ENCODE results near the gene CC2D1B. TPM values are rescaled to one million over a fixed set of nuclear protein-coding genes. Genes with fewer than 3 reads are reported as not detected.
A peak's percentile ranks its signal among the peaks of the same experiment; 100 is the strongest.

The CC2D1B gene
- total and polyA plus RNA-seq, 9 of the 15 experiments (the other 6 are each of a cell fraction or from before 2014, with no cell fraction given) = 1.2 to 33.6 (median 25.5) TPM

DNA sequence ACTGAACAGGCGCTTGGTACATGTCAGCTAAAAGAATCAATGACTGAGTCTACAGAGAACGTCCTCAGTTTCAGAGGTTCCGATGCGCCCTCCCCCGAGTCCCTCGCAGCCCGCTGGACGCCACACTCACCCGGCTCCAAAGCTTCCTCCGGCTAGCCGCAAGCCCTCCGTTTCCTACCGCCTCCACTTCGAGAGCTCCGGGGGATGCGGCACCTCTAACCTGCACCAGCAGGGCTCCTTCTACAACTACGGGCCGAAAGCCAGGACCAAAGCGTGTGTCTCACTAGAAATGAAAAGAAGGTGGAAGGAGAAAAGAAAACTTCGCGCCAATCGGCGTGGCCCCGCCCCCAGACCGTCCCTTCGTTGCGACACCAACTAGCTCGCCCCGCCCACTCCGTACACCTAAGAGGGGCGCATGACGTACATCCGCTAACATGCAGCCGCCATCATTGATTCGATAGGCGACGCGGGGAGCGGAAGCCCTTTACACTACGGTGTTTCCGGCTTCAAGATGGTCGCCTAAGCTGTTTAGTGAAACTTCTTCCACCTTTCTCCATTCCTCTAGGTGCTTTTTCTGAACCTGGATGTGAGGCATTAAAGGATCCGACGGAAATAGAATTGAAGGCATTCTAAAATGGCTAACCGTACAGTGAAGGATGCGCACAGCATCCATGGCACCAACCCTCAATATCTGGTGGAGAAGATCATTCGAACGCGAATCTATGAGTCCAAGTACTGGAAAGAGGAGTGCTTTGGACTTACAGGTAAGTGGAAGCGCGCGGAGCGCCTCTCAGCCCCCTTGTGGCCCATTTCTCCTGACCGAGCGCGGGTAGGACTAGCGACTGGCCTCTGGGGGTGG is 38.3 kb upstream of the CC2D1B start, which contains the start of the genes ORC1 and PRPF38A (continued):
- TF ChIP-seq ZNF551 (CRISPR knock-in tag; IDR thresholded peaks at IDR 0.05) (no peak), BDP1 (IDR thresholded peaks at IDR 0.05; ENCODE audit: insufficient read depth, insufficient read length) (no peak), ZNF217 (CRISPR knock-in tag; IDR thresholded peaks at IDR 0.05) (no peak)
- TF ChIP-seq, protein P1, sequence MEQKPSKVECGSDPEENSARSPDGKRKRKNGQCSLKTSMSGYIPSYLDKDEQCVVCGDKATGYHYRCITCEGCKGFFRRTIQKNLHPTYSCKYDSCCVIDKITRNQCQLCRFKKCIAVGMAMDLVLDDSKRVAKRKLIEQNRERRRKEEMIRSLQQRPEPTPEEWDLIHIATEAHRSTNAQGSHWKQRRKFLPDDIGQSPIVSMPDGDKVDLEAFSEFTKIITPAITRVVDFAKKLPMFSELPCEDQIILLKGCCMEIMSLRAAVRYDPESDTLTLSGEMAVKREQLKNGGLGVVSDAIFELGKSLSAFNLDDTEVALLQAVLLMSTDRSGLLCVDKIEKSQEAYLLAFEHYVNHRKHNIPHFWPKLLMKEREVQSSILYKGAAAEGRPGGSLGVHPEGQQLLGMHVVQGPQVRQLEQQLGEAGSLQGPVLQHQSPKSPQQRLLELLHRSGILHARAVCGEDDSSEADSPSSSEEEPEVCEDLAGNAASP (IDR thresholded peaks at IDR 0.05) = no peak
- TF ChIP-seq, protein P2, sequence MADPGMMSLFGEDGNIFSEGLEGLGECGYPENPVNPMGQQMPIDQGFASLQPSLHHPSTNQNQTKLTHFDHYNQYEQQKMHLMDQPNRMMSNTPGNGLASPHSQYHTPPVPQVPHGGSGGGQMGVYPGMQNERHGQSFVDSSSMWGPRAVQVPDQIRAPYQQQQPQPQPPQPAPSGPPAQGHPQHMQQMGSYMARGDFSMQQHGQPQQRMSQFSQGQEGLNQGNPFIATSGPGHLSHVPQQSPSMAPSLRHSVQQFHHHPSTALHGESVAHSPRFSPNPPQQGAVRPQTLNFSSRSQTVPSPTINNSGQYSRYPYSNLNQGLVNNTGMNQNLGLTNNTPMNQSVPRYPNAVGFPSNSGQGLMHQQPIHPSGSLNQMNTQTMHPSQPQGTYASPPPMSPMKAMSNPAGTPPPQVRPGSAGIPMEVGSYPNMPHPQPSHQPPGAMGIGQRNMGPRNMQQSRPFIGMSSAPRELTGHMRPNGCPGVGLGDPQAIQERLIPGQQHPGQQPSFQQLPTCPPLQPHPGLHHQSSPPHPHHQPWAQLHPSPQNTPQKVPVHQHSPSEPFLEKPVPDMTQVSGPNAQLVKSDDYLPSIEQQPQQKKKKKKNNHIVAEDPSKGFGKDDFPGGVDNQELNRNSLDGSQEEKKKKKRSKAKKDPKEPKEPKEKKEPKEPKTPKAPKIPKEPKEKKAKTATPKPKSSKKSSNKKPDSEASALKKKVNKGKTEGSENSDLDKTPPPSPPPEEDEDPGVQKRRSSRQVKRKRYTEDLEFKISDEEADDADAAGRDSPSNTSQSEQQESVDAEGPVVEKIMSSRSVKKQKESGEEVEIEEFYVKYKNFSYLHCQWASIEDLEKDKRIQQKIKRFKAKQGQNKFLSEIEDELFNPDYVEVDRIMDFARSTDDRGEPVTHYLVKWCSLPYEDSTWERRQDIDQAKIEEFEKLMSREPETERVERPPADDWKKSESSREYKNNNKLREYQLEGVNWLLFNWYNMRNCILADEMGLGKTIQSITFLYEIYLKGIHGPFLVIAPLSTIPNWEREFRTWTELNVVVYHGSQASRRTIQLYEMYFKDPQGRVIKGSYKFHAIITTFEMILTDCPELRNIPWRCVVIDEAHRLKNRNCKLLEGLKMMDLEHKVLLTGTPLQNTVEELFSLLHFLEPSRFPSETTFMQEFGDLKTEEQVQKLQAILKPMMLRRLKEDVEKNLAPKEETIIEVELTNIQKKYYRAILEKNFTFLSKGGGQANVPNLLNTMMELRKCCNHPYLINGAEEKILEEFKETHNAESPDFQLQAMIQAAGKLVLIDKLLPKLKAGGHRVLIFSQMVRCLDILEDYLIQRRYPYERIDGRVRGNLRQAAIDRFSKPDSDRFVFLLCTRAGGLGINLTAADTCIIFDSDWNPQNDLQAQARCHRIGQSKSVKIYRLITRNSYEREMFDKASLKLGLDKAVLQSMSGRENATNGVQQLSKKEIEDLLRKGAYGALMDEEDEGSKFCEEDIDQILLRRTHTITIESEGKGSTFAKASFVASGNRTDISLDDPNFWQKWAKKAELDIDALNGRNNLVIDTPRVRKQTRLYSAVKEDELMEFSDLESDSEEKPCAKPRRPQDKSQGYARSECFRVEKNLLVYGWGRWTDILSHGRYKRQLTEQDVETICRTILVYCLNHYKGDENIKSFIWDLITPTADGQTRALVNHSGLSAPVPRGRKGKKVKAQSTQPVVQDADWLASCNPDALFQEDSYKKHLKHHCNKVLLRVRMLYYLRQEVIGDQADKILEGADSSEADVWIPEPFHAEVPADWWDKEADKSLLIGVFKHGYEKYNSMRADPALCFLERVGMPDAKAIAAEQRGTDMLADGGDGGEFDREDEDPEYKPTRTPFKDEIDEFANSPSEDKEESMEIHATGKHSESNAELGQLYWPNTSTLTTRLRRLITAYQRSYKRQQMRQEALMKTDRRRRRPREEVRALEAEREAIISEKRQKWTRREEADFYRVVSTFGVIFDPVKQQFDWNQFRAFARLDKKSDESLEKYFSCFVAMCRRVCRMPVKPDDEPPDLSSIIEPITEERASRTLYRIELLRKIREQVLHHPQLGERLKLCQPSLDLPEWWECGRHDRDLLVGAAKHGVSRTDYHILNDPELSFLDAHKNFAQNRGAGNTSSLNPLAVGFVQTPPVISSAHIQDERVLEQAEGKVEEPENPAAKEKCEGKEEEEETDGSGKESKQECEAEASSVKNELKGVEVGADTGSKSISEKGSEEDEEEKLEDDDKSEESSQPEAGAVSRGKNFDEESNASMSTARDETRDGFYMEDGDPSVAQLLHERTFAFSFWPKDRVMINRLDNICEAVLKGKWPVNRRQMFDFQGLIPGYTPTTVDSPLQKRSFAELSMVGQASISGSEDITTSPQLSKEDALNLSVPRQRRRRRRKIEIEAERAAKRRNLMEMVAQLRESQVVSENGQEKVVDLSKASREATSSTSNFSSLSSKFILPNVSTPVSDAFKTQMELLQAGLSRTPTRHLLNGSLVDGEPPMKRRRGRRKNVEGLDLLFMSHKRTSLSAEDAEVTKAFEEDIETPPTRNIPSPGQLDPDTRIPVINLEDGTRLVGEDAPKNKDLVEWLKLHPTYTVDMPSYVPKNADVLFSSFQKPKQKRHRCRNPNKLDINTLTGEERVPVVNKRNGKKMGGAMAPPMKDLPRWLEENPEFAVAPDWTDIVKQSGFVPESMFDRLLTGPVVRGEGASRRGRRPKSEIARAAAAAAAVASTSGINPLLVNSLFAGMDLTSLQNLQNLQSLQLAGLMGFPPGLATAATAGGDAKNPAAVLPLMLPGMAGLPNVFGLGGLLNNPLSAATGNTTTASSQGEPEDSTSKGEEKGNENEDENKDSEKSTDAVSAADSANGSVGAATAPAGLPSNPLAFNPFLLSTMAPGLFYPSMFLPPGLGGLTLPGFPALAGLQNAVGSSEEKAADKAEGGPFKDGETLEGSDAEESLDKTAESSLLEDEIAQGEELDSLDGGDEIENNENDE (IDR thresholded peaks at IDR 0.05; ENCODE audit: low read depth, low read length) = no peak
- TF ChIP-seq, protein P3, sequence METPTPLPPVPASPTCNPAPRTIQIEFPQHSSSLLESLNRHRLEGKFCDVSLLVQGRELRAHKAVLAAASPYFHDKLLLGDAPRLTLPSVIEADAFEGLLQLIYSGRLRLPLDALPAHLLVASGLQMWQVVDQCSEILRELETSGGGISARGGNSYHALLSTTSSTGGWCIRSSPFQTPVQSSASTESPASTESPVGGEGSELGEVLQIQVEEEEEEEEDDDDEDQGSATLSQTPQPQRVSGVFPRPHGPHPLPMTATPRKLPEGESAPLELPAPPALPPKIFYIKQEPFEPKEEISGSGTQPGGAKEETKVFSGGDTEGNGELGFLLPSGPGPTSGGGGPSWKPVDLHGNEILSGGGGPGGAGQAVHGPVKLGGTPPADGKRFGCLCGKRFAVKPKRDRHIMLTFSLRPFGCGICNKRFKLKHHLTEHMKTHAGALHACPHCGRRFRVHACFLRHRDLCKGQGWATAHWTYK (CRISPR knock-in tag; IDR thresholded peaks at IDR 0.05) = peak; percentile 37; the same call in 1 of the 2 replicates
- TF ChIP-seq, protein P4, sequence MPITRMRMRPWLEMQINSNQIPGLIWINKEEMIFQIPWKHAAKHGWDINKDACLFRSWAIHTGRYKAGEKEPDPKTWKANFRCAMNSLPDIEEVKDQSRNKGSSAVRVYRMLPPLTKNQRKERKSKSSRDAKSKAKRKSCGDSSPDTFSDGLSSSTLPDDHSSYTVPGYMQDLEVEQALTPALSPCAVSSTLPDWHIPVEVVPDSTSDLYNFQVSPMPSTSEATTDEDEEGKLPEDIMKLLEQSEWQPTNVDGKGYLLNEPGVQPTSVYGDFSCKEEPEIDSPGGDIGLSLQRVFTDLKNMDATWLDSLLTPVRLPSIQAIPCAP (CRISPR knock-in tag; IDR thresholded peaks at IDR 0.05; ENCODE audit: borderline replicate concordance) = no peak
- TF ChIP-seq, protein P5, sequence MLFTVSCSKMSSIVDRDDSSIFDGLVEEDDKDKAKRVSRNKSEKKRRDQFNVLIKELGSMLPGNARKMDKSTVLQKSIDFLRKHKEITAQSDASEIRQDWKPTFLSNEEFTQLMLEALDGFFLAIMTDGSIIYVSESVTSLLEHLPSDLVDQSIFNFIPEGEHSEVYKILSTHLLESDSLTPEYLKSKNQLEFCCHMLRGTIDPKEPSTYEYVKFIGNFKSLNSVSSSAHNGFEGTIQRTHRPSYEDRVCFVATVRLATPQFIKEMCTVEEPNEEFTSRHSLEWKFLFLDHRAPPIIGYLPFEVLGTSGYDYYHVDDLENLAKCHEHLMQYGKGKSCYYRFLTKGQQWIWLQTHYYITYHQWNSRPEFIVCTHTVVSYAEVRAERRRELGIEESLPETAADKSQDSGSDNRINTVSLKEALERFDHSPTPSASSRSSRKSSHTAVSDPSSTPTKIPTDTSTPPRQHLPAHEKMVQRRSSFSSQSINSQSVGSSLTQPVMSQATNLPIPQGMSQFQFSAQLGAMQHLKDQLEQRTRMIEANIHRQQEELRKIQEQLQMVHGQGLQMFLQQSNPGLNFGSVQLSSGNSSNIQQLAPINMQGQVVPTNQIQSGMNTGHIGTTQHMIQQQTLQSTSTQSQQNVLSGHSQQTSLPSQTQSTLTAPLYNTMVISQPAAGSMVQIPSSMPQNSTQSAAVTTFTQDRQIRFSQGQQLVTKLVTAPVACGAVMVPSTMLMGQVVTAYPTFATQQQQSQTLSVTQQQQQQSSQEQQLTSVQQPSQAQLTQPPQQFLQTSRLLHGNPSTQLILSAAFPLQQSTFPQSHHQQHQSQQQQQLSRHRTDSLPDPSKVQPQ (CRISPR knock-in tag; IDR thresholded peaks at IDR 0.05; ENCODE audit: borderline replicate concordance) = no peak
